ENCODE data around the gene ABHD17C. TPM values are rescaled to one million over a fixed set of nuclear protein-coding genes. Genes with fewer than 3 reads are reported as not detected.

Gene ABHD17C
- total RNA-seq, 4 donors from 2014 or later = 41.0 to 96.0 (median 72.5) TPM

- peak; percentile 53 for DNase-seq
- H3K4me3 ChIP-seq = peak overlapping the region in 2 of 4 donors; percentile 45 to 62
- TF ChIP-seq POLR2A (IDR thresholded peaks at IDR 0.05) (no peak), CTCF (IDR thresholded peaks at IDR 0.05) (no peak)
- intact Hi-C loops (cut with DNase I; ENCODE audit: low total_unique reads) = no loop called here
- H3K36me3 ChIP-seq = no peaks in the 10 kb centered on the region
- WGBS, 2 donors (ENCODE audit: low coverage in 1 of 2) = 8% methylated on average over 37 of the region's 40 CpGs; no CpG with 5 or more reads in 1 of the 2 donors
- peaks cover 4 to 49% (median 36%) of the 10 kb centered on the region in 4 donors for H3K4me1 ChIP-seq
- H3K27ac ChIP-seq = no peak overlapping the region
- in situ Hi-C loops (cut with MboI; ENCODE audit: low pct_ligation_motif_present in 1 of 4, low pct_unique_long_range_greater_than_20kb in 1 of 4, low sequenced_read_pairs in 3 of 4) = loop anchor here (10.0 to 25.0 kb wide), 2 partner anchors 182 to 194 kb away; no protein-coding TSS in a partner anchor
- peaks cover 38% of the 10 kb centered on the region for H3K27me3 ChIP-seq
- no peaks in the 10 kb centered on the region for H3K9me3 ChIP-seq
Observed at GRCh38 chr15:80780416-80781221, 85.5 kb downstream of the ABHD17C start.

- Histone ChIP-seq H3K36me3 (no peaks in the 10 kb centered on the region), H3K9me3 (no peaks in the 10 kb centered on the region), H3K27me3 (peaks cover 34% of the 10 kb centered on the region), H3K27ac (no peak overlapping the region), H3K4me1 (peaks cover 4 to 24% (median 22%) of the 10 kb centered on the region in 4 donors), H3K4me3 (no peak overlapping the region)
- intact Hi-C loops (cut with DNase I; ENCODE audit: low total_unique reads) (no loop called here), in situ Hi-C loops (cut with MboI; ENCODE audit: low pct_ligation_motif_present in 1 of 4, low pct_unique_long_range_greater_than_20kb in 1 of 4, low sequenced_read_pairs in 3 of 4) (loop anchor here (10.0 to 25.0 kb wide), 2 partner anchors 179 to 192 kb away; no protein-coding TSS in a partner anchor)
- no peak for TF ChIP-seq POLR2A (IDR thresholded peaks at IDR 0.05)
- no peak for TF ChIP-seq POLR2AphosphoS5 (IDR thresholded peaks at IDR 0.05)
- TF ChIP-seq EP300 (IDR thresholded peaks at IDR 0.05; ENCODE audit: low read depth) = no peak
- TF ChIP-seq CTCF (IDR thresholded peaks at IDR 0.05) = no peak
- DNase-seq = no peak
Observed at GRCh38 chr15:80783260-80783659, 88.2 kb downstream of the ABHD17C start.

GRCh38 chr15:80785335-80785734, 90.2 kb downstream of the ABHD17C start:
- peaks cover 13% of the 10 kb centered on the region for H3K27me3 ChIP-seq
- no peak for DNase-seq
- peaks cover 2 to 6% (median 5%) of the 10 kb centered on the region in 4 donors for H3K4me1 ChIP-seq
- in situ Hi-C loops (cut with MboI; ENCODE audit: low pct_ligation_motif_present in 1 of 4, low pct_unique_long_range_greater_than_20kb in 1 of 4, low sequenced_read_pairs in 3 of 4) (loop anchor here (10.0 to 25.0 kb wide), 2 partner anchors 177 to 189 kb away; no protein-coding TSS in a partner anchor), intact Hi-C loops (cut with DNase I; ENCODE audit: low total_unique reads) (no loop called here)
- no peak overlapping the region for H3K4me3 ChIP-seq
- H3K9me3 ChIP-seq = no peaks in the 10 kb centered on the region
- TF ChIP-seq POLR2A (IDR thresholded peaks at IDR 0.05) (no peak), CTCF (IDR thresholded peaks at IDR 0.05) (no peak), EP300 (IDR thresholded peaks at IDR 0.05; ENCODE audit: low read depth) (no peak), POLR2AphosphoS5 (IDR thresholded peaks at IDR 0.05) (no peak)
- no peak overlapping the region for H3K27ac ChIP-seq
- no peaks in the 10 kb centered on the region for H3K36me3 ChIP-seq
- 92% methylated on average over 5 of the region's 5 CpGs; no CpG with 5 or more reads in 1 of the 2 donors for WGBS, 2 donors (ENCODE audit: low coverage in 1 of 2)

DNA sequence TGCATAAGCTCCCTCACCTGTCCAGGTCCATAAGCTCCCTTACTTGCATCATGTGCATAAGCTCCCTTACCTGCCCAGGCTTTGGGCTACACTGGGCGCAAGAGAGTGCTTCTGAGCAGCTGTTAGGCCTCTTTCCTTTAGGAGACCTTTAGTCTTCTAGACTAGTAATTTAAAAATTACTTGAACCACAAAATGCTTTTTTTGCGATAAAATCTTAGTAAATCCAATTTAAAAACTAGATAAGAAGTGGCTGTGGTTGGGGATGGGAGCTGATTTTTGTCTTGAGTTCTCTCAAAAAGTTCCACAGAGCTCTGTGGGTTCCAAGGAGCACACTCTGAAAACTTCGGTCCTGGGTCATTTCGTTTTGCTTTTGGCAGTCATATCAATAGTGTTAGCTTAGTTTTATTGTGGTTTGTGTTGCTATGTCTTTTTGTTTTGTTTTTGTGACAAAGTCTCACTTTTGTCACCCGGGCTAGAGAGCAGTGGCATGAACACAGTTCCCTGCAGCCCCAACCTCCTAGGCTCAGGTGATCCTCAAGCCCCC, 90.8 kb downstream of the ABHD17C start:
- no peak overlapping the region for H3K4me3 ChIP-seq
- no peak for DNase-seq
- WGBS, 2 donors (ENCODE audit: low coverage in 1 of 2) = 74 to 86% methylated on average over 5 of the region's 5 CpGs
- in situ Hi-C loops (cut with MboI; ENCODE audit: low pct_ligation_motif_present in 1 of 4, low pct_unique_long_range_greater_than_20kb in 1 of 4, low sequenced_read_pairs in 3 of 4) = loop anchor here (10.0 to 25.0 kb wide), 2 partner anchors 176 to 189 kb away; no protein-coding TSS in a partner anchor
- intact Hi-C loops (cut with DNase I; ENCODE audit: low total_unique reads) = no loop called here
- H3K27me3 ChIP-seq = peaks cover 8% of the 10 kb centered on the region
- no peak overlapping the region for H3K27ac ChIP-seq
- no peaks in the 10 kb centered on the region for H3K36me3 ChIP-seq
- peaks cover 0 to under 1% (median under 1%) of the 10 kb centered on the region in 4 donors for H3K4me1 ChIP-seq
- H3K9me3 ChIP-seq = no peaks in the 10 kb centered on the region
- TF ChIP-seq EP300 (IDR thresholded peaks at IDR 0.05; ENCODE audit: low read depth) = no peak
- no peak for TF ChIP-seq POLR2A (IDR thresholded peaks at IDR 0.05)
- no peak for TF ChIP-seq POLR2AphosphoS5 (IDR thresholded peaks at IDR 0.05)
- TF ChIP-seq CTCF (IDR thresholded peaks at IDR 0.05) = no peak

Measured in transverse colon (tissue), 4 donors.